Stimulated activated CD4-positive, alpha-beta T cell treated with anti-CD3 and anti-CD28 coated beads, Interleukin-1b, Interleukin-23, amount 100 ng/mL, for 48 hours (primary cell): ENCODE data around the gene TERF2IP.

Source experiments
- DNase-seq: peaks from one replicate; pipeline ENCODE4 v3.0.0-alpha.2; 2020

Gene TERF2IP

GRCh38 chr16:75647492-75648264 is at the start of gene TERF2IP, which contains the start of gene KARS1:
TERF2IP (plus strand) TSS chr16:75647773; CDS start chr16:75647883, 110 bp downstream.
KARS1 (minus strand) TSS chr16:75647665; CDS start chr16:75647639, 26 bp downstream.
- DNase-seq = peak; percentile 95

GRCh38 chr16:75599452-75600277 is 47.9 kb upstream of the TERF2IP start:
- DNase-seq = no peak

- no peak for DNase-seq
These were observed 44.3 kb upstream of the TERF2IP start for GRCh38 chr16:75603241-75603640.

GRCh38 chr16:75606507-75606906 is 41.1 kb upstream of the TERF2IP start:
- no peak for DNase-seq

GRCh38 chr16:75614066-75614897 is 33.3 kb upstream of the TERF2IP start:
- no peak for DNase-seq

GRCh38 chr16:75615619-75616018 is 32.0 kb upstream of the TERF2IP start:
- no peak for DNase-seq

GRCh38 chr16:75616521-75617010 is 31.0 kb upstream of the TERF2IP start:
- DNase-seq = no peak

- no peak for DNase-seq
These were observed 30.5 kb upstream of the TERF2IP start for GRCh38 chr16:75617121-75617520.

- DNase-seq = no peak
These were observed 28.8 kb upstream of the TERF2IP start for GRCh38 chr16:75618780-75619179.

GRCh38 chr16:75620326-75621169 is 27.0 kb upstream of the TERF2IP start:
- DNase-seq = no peak

- no peak for DNase-seq
These were observed 26.4 kb upstream of the TERF2IP start for GRCh38 chr16:75621170-75621477.

- peak; percentile 97 for DNase-seq
These were observed 24.6 kb upstream of the TERF2IP start, which contains the start of gene ADAT1 for GRCh38 chr16:75622761-75623605. ADAT1 (minus strand) TSS chr16:75623281; CDS start chr16:75620799, 2,482 bp downstream.

GRCh38 chr16:75624921-75625334 is 22.6 kb upstream of the TERF2IP start:
- no peak for DNase-seq

GRCh38 chr16:75626806-75627205 is 20.8 kb upstream of the TERF2IP start:
- no peak for DNase-seq

- no peak for DNase-seq
These were observed 19.7 kb upstream of the TERF2IP start for GRCh38 chr16:75627851-75628250.

- DNase-seq = no peak
These were observed 19.2 kb upstream of the TERF2IP start for GRCh38 chr16:75628351-75628750.

- no peak for DNase-seq
These were observed 18.4 kb upstream of the TERF2IP start for GRCh38 chr16:75629132-75629531.

- no peak for DNase-seq
These were observed 17.5 kb upstream of the TERF2IP start for GRCh38 chr16:75630052-75630451.

- DNase-seq = no peak
These were observed 14.7 kb upstream of the TERF2IP start for GRCh38 chr16:75632857-75633256.

GRCh38 chr16:75635036-75635435 is 12.5 kb upstream of the TERF2IP start:
- DNase-seq = no peak

GRCh38 chr16:75640598-75640997 is 7.0 kb upstream of the TERF2IP start:
- no peak for DNase-seq
